ENCODE data around the gene LILRB2. TPM values are rescaled to one million over a fixed set of nuclear protein-coding genes. Genes with fewer than 3 reads are reported as not detected.
"Not testable (repeated sequence)": the region's sequence is repeated elsewhere in the genome, so short reads cannot be mapped to it uniquely, and the experiment has no call there.

The LILRB2 gene
- total RNA-seq, 3 donors from 2014 or later = not detected

DNA sequence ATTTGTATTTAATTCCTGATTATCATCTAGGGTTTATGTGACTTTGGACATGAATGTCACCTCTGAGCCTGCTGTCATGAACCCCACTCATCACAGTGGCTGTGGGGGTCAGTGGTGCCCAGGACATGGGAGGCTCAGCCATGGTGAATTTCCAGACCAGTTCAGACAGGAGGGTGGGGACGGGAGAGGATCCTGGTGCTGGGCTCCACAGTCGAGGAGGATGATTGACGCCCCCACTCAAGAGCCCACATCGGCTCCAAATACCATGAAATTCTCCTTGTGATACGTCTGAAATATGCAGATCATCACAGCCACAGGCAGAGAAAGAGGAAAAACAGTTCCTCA is 57.0 kb downstream of the LILRB2 start:
- H3K9me3 Mint-ChIP-seq; ATAC-seq; H3K4me3 Mint-ChIP-seq; DNase-seq; H3K36me3 Mint-ChIP-seq (ENCODE audit: insufficient read depth); H3K4me1 Mint-ChIP-seq (ENCODE audit: low read depth): not testable (repeated sequence)
- peaks cover 12% of the 10 kb centered on the region for H3K27me3 Mint-ChIP-seq (ENCODE audit: low read depth)

Other genes with a start within 250 kb of the LILRB2 start
- gene VSTM1, start 217.2 kb downstream of the LILRB2 start, total RNA-seq = not detected
- gene TARM1, start 199.7 kb downstream of the LILRB2 start, total RNA-seq = not detected
- gene OSCAR, start 180.3 kb downstream of the LILRB2 start, total RNA-seq = under 1 TPM in 1 of 3 donors, not detected in 2; 0.11 TPM
- gene NDUFA3, start 178.3 kb downstream of the LILRB2 start, total RNA-seq = 100 to 1,000 TPM; 118 to 170 (median 140) TPM
- 10 to 100 TPM; 32.1 to 33.8 (median 33.0) TPM for gene TFPT, start 165.5 kb downstream of the LILRB2 start, total RNA-seq
- gene PRPF31, start 165.4 kb downstream of the LILRB2 start, total RNA-seq = 100 to 1,000 TPM; 154 to 180 (median 161) TPM
- gene CNOT3, start 143.3 kb downstream of the LILRB2 start, total RNA-seq = 100 to 1,000 TPM in 2 of 3 donors, 10 to 100 TPM in 1; 90.8 to 102 (median 100) TPM
- 1 to 10 TPM; 5.6 to 9.7 (median 9.2) TPM for gene LENG1, start 121.4 kb downstream of the LILRB2 start, total RNA-seq
- gene TMC4, start 108.0 kb downstream of the LILRB2 start, total RNA-seq = under 1 TPM; 0.63 to 0.98 (median 0.79) TPM
- 100 to 1,000 TPM in 2 of 3 donors, 10 to 100 TPM in 1; 96.3 to 122 (median 108) TPM for gene MBOAT7, start 91.5 kb downstream of the LILRB2 start, total RNA-seq
- gene TSEN34, start 89.8 kb downstream of the LILRB2 start, total RNA-seq = 10 to 100 TPM; 22.7 to 29.1 (median 25.9) TPM
- 1,000 to 10,000 TPM; 2,430 to 2,508 (median 2,489) TPM for gene RPS9, start 80.3 kb downstream of the LILRB2 start, total RNA-seq
- not detected for gene LILRB3, start 58.1 kb downstream of the LILRB2 start, total RNA-seq
- gene LILRA6, start 38.3 kb downstream of the LILRB2 start, total RNA-seq = not detected
- gene LILRB5, start 23.8 kb downstream of the LILRB2 start, total RNA-seq = not detected
- gene LILRA5, start 32.1 kb upstream of the LILRB2 start, total RNA-seq = not detected
- not detected for gene LILRA4, start 58.1 kb upstream of the LILRB2 start, total RNA-seq
- 1 to 10 TPM; 4.7 to 6.1 (median 5.5) TPM for gene LAIR1, start 83.8 kb upstream of the LILRB2 start, total RNA-seq
- under 1 TPM in 1 of 3 donors, not detected in 2; 0.46 TPM for gene TTYH1, start 134.4 kb upstream of the LILRB2 start, total RNA-seq
- gene LENG8, start 168.1 kb upstream of the LILRB2 start, total RNA-seq = 100 to 1,000 TPM; 138 to 157 (median 145) TPM
- 1 to 10 TPM; 4.8 to 5.4 (median 5.2) TPM for gene LENG9, start 182.7 kb upstream of the LILRB2 start, total RNA-seq
- gene CDC42EP5, start 192.2 kb upstream of the LILRB2 start, total RNA-seq = under 1 TPM in 1 of 3 donors, not detected in 2; 0.30 TPM
- gene LAIR2, start 221.7 kb upstream of the LILRB2 start, total RNA-seq = under 1 TPM; 0.35 to 0.76 (median 0.58) TPM